ENCODE results near the gene TBC1D22B.

Gene TBC1D22B

GRCh38 chr6:37225350-37226169 lies 32.0 kb upstream of the TBC1D22B start:
- Histone ChIP-seq H3K4me1 (ENCODE audit: control insufficient read depth, insufficient read depth, low read length) (peaks cover 6% of the 10 kb centered on the region), H3K27me3 (ENCODE audit: control insufficient read depth, insufficient read depth, low read length) (no peaks in the 10 kb centered on the region), H3K4me3 (ENCODE audit: low read length) (no peak overlapping the region), H3K9me3 (ENCODE audit: control insufficient read depth, low read length) (no peaks in the 10 kb centered on the region), H3K36me3 (ENCODE audit: control insufficient read depth, insufficient read depth, low read length) (no peaks in the 10 kb centered on the region), H3K9ac (ENCODE audit: low read length) (no peak overlapping the region)

- H3K36me3 ChIP-seq (ENCODE audit: control insufficient read depth, insufficient read depth, low read length): no peaks in the 10 kb centered on the region
- no peaks in the 10 kb centered on the region for H3K9me3 ChIP-seq (ENCODE audit: control insufficient read depth, low read length)
- no peaks in the 10 kb centered on the region for H3K27me3 ChIP-seq (ENCODE audit: control insufficient read depth, insufficient read depth, low read length)
- H3K4me3 ChIP-seq (ENCODE audit: low read length): no peak overlapping the region
- peaks cover 5% of the 10 kb centered on the region for H3K4me1 ChIP-seq (ENCODE audit: control insufficient read depth, insufficient read depth, low read length)
- H3K9ac ChIP-seq (ENCODE audit: low read length): no peak overlapping the region
Measured at GRCh38 chr6:37230104-37230503, 27.5 kb upstream of the TBC1D22B start.

GRCh38 chr6:37232430-37233017 lies 25.0 kb upstream of the TBC1D22B start:
- no peaks in the 10 kb centered on the region for H3K27me3 ChIP-seq (ENCODE audit: control insufficient read depth, insufficient read depth, low read length)
- H3K4me3 ChIP-seq (ENCODE audit: low read length): no peak overlapping the region
- H3K9ac ChIP-seq (ENCODE audit: low read length): no peak overlapping the region
- H3K36me3 ChIP-seq (ENCODE audit: control insufficient read depth, insufficient read depth, low read length): no peaks in the 10 kb centered on the region
- H3K4me1 ChIP-seq (ENCODE audit: control insufficient read depth, insufficient read depth, low read length): peaks cover 5% of the 10 kb centered on the region
- H3K9me3 ChIP-seq (ENCODE audit: control insufficient read depth, low read length): no peaks in the 10 kb centered on the region

GRCh38 chr6:37233541-37233940 lies 24.0 kb upstream of the TBC1D22B start:
- Histone ChIP-seq H3K27me3 (ENCODE audit: control insufficient read depth, insufficient read depth, low read length) (no peaks in the 10 kb centered on the region), H3K9ac (ENCODE audit: low read length) (no peak overlapping the region), H3K4me1 (ENCODE audit: control insufficient read depth, insufficient read depth, low read length) (peaks cover 5% of the 10 kb centered on the region)

GRCh38 chr6:37236921-37237320 lies 20.7 kb upstream of the TBC1D22B start:
- Histone ChIP-seq H3K9me3 (ENCODE audit: control insufficient read depth, low read length) (no peaks in the 10 kb centered on the region), H3K4me3 (ENCODE audit: low read length) (no peak overlapping the region), H3K4me1 (ENCODE audit: control insufficient read depth, insufficient read depth, low read length) (peaks cover 15% of the 10 kb centered on the region), H3K27me3 (ENCODE audit: control insufficient read depth, insufficient read depth, low read length) (no peaks in the 10 kb centered on the region), H3K36me3 (ENCODE audit: control insufficient read depth, insufficient read depth, low read length) (no peaks in the 10 kb centered on the region), H3K9ac (ENCODE audit: low read length) (no peak overlapping the region)

More at GRCh38 chr6:37233541-37233940, 24.0 kb upstream of the TBC1D22B start:
- Histone ChIP-seq H3K4me3 (ENCODE audit: low read length) (no peak overlapping the region), H3K9me3 (ENCODE audit: control insufficient read depth, low read length) (no peaks in the 10 kb centered on the region), H3K36me3 (ENCODE audit: control insufficient read depth, insufficient read depth, low read length) (no peaks in the 10 kb centered on the region)

GRCh38 chr6:37237789-37238188 lies 19.8 kb upstream of the TBC1D22B start:
- Histone ChIP-seq H3K4me3 (ENCODE audit: low read length) (no peak overlapping the region), H3K36me3 (ENCODE audit: control insufficient read depth, insufficient read depth, low read length) (no peaks in the 10 kb centered on the region), H3K9me3 (ENCODE audit: control insufficient read depth, low read length) (no peaks in the 10 kb centered on the region), H3K27me3 (ENCODE audit: control insufficient read depth, insufficient read depth, low read length) (no peaks in the 10 kb centered on the region), H3K9ac (ENCODE audit: low read length) (no peak overlapping the region), H3K4me1 (ENCODE audit: control insufficient read depth, insufficient read depth, low read length) (peaks cover 19% of the 10 kb centered on the region)

- Histone ChIP-seq H3K36me3 (ENCODE audit: control insufficient read depth, insufficient read depth, low read length) (no peaks in the 10 kb centered on the region), H3K9ac (ENCODE audit: low read length) (no peak overlapping the region), H3K9me3 (ENCODE audit: control insufficient read depth, low read length) (no peaks in the 10 kb centered on the region), H3K4me3 (ENCODE audit: low read length) (no peak overlapping the region), H3K27me3 (ENCODE audit: control insufficient read depth, insufficient read depth, low read length) (no peaks in the 10 kb centered on the region), H3K4me1 (ENCODE audit: control insufficient read depth, insufficient read depth, low read length) (peaks cover 19% of the 10 kb centered on the region)
Measured at GRCh38 chr6:37238381-37238780, 19.2 kb upstream of the TBC1D22B start.

GRCh38 chr6:37239526-37239925 lies 18.0 kb upstream of the TBC1D22B start:
- Histone ChIP-seq H3K27me3 (ENCODE audit: control insufficient read depth, insufficient read depth, low read length) (no peaks in the 10 kb centered on the region), H3K4me3 (ENCODE audit: low read length) (no peak overlapping the region), H3K9me3 (ENCODE audit: control insufficient read depth, low read length) (no peaks in the 10 kb centered on the region), H3K36me3 (ENCODE audit: control insufficient read depth, insufficient read depth, low read length) (no peaks in the 10 kb centered on the region), H3K4me1 (ENCODE audit: control insufficient read depth, insufficient read depth, low read length) (peaks cover 23% of the 10 kb centered on the region), H3K9ac (ENCODE audit: low read length) (no peak overlapping the region)

- Histone ChIP-seq H3K36me3 (ENCODE audit: control insufficient read depth, insufficient read depth, low read length) (no peaks in the 10 kb centered on the region), H3K9me3 (ENCODE audit: control insufficient read depth, low read length) (no peaks in the 10 kb centered on the region), H3K4me1 (ENCODE audit: control insufficient read depth, insufficient read depth, low read length) (peaks cover 25% of the 10 kb centered on the region), H3K9ac (ENCODE audit: low read length) (no peak overlapping the region), H3K27me3 (ENCODE audit: control insufficient read depth, insufficient read depth, low read length) (no peaks in the 10 kb centered on the region), H3K4me3 (ENCODE audit: low read length) (no peak overlapping the region)
Measured at GRCh38 chr6:37239950-37240713, 17.4 kb upstream of the TBC1D22B start.

GRCh38 chr6:37241131-37241530 lies 16.4 kb upstream of the TBC1D22B start:
- Histone ChIP-seq H3K4me3 (ENCODE audit: low read length) (no peak overlapping the region), H3K27me3 (ENCODE audit: control insufficient read depth, insufficient read depth, low read length) (no peaks in the 10 kb centered on the region), H3K9me3 (ENCODE audit: control insufficient read depth, low read length) (no peaks in the 10 kb centered on the region), H3K36me3 (ENCODE audit: control insufficient read depth, insufficient read depth, low read length) (no peaks in the 10 kb centered on the region), H3K4me1 (ENCODE audit: control insufficient read depth, insufficient read depth, low read length) (peaks cover 29% of the 10 kb centered on the region), H3K9ac (ENCODE audit: low read length) (no peak overlapping the region)

GRCh38 chr6:37241775-37242428 lies 15.7 kb upstream of the TBC1D22B start:
- Histone ChIP-seq H3K4me3 (ENCODE audit: low read length) (no peak overlapping the region), H3K9me3 (ENCODE audit: control insufficient read depth, low read length) (no peaks in the 10 kb centered on the region), H3K36me3 (ENCODE audit: control insufficient read depth, insufficient read depth, low read length) (no peaks in the 10 kb centered on the region), H3K4me1 (ENCODE audit: control insufficient read depth, insufficient read depth, low read length) (peaks cover 29% of the 10 kb centered on the region), H3K9ac (ENCODE audit: low read length) (no peak overlapping the region), H3K27me3 (ENCODE audit: control insufficient read depth, insufficient read depth, low read length) (no peaks in the 10 kb centered on the region)

All from mucosa of stomach (tissue), 1 donor.